ENCODE measurements around the gene RGS3. TPM values are rescaled to one million over a fixed set of nuclear protein-coding genes. Genes with fewer than 3 reads are reported as not detected.

RGS3 gene
- total RNA-seq, 1 donor from 2014 or later = 29.9 TPM

GRCh38 chr9:113533335-113534225 is 70.1 kb downstream of the RGS3 start:
- Mint-ChIP-seq H3K4me1 (ENCODE audit: unreplicated experiment) (peaks cover 8% of the 10 kb centered on the region), H3K4me3 (no peak overlapping the region), H3K9me3 (no peaks in the 10 kb centered on the region), H3K27ac (no peak overlapping the region), H3K36me3 (no peaks in the 10 kb centered on the region), H3K27me3 (no peaks in the 10 kb centered on the region)
- no peak for DNase-seq (ENCODE audit: extremely low spot score, unreplicated experiment)
- TF ChIP-seq CTCF (conservative IDR thresholded peaks at IDR 0.05) = no peak

- TF ChIP-seq CTCF (conservative IDR thresholded peaks at IDR 0.05) = no peak
- H3K27me3 Mint-ChIP-seq = no peaks in the 10 kb centered on the region
- H3K4me3 Mint-ChIP-seq = no peak overlapping the region
- DNase-seq (ENCODE audit: extremely low spot score, unreplicated experiment) = no peak
- H3K27ac Mint-ChIP-seq = peak overlapping the region; percentile 31
- H3K4me1 Mint-ChIP-seq (ENCODE audit: unreplicated experiment) = peaks cover 13% of the 10 kb centered on the region
- no peaks in the 10 kb centered on the region for H3K9me3 Mint-ChIP-seq
- no peaks in the 10 kb centered on the region for H3K36me3 Mint-ChIP-seq
These were observed 72.2 kb downstream of the RGS3 start for GRCh38 chr9:113535756-113536155.

GRCh38 chr9:113536166-113536482 is 72.6 kb downstream of the RGS3 start:
- no peak for TF ChIP-seq CTCF (conservative IDR thresholded peaks at IDR 0.05)
- peaks cover 17% of the 10 kb centered on the region for H3K4me1 Mint-ChIP-seq (ENCODE audit: unreplicated experiment)

GRCh38 chr9:113536483-113537228 is 73.1 kb downstream of the RGS3 start:
- no peak for DNase-seq (ENCODE audit: extremely low spot score, unreplicated experiment)
- H3K9me3 Mint-ChIP-seq = no peaks in the 10 kb centered on the region
- H3K27me3 Mint-ChIP-seq = no peaks in the 10 kb centered on the region
- no peak overlapping the region for H3K4me3 Mint-ChIP-seq
- H3K4me1 Mint-ChIP-seq (ENCODE audit: unreplicated experiment) = peaks cover 18% of the 10 kb centered on the region
- H3K27ac Mint-ChIP-seq = no peak overlapping the region
- TF ChIP-seq CTCF (conservative IDR thresholded peaks at IDR 0.05) = no peak
- no peaks in the 10 kb centered on the region for H3K36me3 Mint-ChIP-seq

More at GRCh38 chr9:113536166-113536482, 72.6 kb downstream of the RGS3 start:
- Mint-ChIP-seq H3K27me3 (no peaks in the 10 kb centered on the region), H3K9me3 (no peaks in the 10 kb centered on the region), H3K27ac (peak overlapping the region; percentile 31), H3K36me3 (no peaks in the 10 kb centered on the region), H3K4me3 (no peak overlapping the region)
- DNase-seq (ENCODE audit: extremely low spot score, unreplicated experiment) = no peak

GRCh38 chr9:113537229-113537810 is 73.8 kb downstream of the RGS3 start:
- H3K27ac Mint-ChIP-seq = no peak overlapping the region
- H3K4me1 Mint-ChIP-seq (ENCODE audit: unreplicated experiment) = peaks cover 25% of the 10 kb centered on the region
- H3K4me3 Mint-ChIP-seq = no peak overlapping the region
- no peak for DNase-seq (ENCODE audit: extremely low spot score, unreplicated experiment)
- no peaks in the 10 kb centered on the region for H3K27me3 Mint-ChIP-seq
- no peaks in the 10 kb centered on the region for H3K9me3 Mint-ChIP-seq
- no peak for TF ChIP-seq CTCF (conservative IDR thresholded peaks at IDR 0.05)
- H3K36me3 Mint-ChIP-seq = no peaks in the 10 kb centered on the region
